ENCODE measurements around the gene AHNAK2. TPM values are rescaled to one million over a fixed set of nuclear protein-coding genes. Genes with fewer than 3 reads are reported as not detected.
A peak's percentile ranks its signal among the peaks of the same experiment; 100 is the strongest.

AHNAK2 gene
- total RNA-seq, 1 experiment from 2014 or later: 30.8 TPM

DNA sequence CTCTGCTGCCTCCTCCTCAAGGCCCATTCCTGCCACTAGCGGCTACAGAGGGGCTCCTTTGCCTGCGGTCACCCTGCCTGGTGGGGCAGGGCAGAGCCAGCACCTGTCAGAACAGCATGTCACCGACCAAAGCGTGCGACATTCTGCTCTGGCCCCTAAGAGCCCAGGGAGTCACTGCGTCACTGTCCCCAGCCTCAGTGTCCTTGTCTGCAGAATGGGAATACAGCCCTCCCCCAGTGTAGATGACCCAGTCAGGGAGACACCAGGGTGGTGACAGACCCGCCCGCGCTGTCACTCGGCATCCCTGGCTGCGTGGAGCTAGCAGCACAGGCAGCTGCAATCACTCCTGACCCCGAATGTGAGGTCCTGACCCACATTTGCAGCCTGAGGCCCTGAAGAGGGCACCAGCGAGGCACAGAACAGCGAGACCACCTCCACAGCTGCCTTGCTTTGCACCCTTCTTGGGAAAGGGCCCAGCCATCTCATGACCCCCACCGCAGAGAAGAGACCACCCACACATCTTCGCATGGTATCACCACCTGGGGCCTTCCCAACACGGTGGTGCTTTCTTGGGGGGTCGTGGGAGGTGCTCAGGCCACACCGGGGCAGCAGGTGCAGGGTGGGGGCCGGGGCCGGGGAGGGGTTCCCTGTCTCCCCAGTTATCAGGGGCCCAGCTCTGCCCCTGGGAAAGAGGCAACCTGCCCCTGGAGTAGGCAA, 2.5 kb downstream of the AHNAK2 start:
- DNase-seq: no peak
- Histone ChIP-seq H3K36me3 (ENCODE audit: low read depth) (no peaks in the 10 kb centered on the region), H3K4me3 (no peak overlapping the region), H3K4me2 (peak overlapping the region; percentile 93; the same call in 1 of the 2 replicates), H3K4me1 (replicated peaks; ENCODE audit: insufficient read depth) (peaks cover 67% of the 10 kb centered on the region), H3K27me3 (ENCODE audit: insufficient read depth, low read depth) (no peaks in the 10 kb centered on the region), H3K9me2 (ENCODE audit: insufficient read depth) (no peaks in the 10 kb centered on the region), H3F3A (ENCODE audit: insufficient read depth, low read depth) (peaks cover 49% of the 10 kb centered on the region), H2AFZ (no peak overlapping the region), H3K9me3 (ENCODE audit: insufficient read depth, low read depth) (no peaks in the 10 kb centered on the region), H3K79me2 (ENCODE audit: low read depth) (no peaks in the 10 kb centered on the region), H3K27ac (no peak overlapping the region), H4K20me1 (ENCODE audit: insufficient read depth) (no peaks in the 10 kb centered on the region)
- TF ChIP-seq, protein P1, sequence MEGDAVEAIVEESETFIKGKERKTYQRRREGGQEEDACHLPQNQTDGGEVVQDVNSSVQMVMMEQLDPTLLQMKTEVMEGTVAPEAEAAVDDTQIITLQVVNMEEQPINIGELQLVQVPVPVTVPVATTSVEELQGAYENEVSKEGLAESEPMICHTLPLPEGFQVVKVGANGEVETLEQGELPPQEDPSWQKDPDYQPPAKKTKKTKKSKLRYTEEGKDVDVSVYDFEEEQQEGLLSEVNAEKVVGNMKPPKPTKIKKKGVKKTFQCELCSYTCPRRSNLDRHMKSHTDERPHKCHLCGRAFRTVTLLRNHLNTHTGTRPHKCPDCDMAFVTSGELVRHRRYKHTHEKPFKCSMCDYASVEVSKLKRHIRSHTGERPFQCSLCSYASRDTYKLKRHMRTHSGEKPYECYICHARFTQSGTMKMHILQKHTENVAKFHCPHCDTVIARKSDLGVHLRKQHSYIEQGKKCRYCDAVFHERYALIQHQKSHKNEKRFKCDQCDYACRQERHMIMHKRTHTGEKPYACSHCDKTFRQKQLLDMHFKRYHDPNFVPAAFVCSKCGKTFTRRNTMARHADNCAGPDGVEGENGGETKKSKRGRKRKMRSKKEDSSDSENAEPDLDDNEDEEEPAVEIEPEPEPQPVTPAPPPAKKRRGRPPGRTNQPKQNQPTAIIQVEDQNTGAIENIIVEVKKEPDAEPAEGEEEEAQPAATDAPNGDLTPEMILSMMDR (conservative IDR thresholded peaks at IDR 0.05): no peak
- no peak for TF ChIP-seq EZH2 (IDR thresholded peaks at IDR 0.05; ENCODE audit: low read depth)
- no TSS peak for BruUV-seq (replicated peaks)
- ChIA-PET CTCF (interaction anchor here (0.5 kb wide), 2 partner anchors 61 to 210 kb away, joined by 3 to 4 read pairs; no protein-coding TSS in a partner anchor), POLR2A (ENCODE audit: unreplicated experiment) (no interaction called here)
- intact Hi-C loops (cut with micrococcal nuclease; ENCODE audit: unreplicated experiment): loop anchor here (1.0 kb wide), 1 partner anchor 70 kb away; no protein-coding TSS in a partner anchor

DNA sequence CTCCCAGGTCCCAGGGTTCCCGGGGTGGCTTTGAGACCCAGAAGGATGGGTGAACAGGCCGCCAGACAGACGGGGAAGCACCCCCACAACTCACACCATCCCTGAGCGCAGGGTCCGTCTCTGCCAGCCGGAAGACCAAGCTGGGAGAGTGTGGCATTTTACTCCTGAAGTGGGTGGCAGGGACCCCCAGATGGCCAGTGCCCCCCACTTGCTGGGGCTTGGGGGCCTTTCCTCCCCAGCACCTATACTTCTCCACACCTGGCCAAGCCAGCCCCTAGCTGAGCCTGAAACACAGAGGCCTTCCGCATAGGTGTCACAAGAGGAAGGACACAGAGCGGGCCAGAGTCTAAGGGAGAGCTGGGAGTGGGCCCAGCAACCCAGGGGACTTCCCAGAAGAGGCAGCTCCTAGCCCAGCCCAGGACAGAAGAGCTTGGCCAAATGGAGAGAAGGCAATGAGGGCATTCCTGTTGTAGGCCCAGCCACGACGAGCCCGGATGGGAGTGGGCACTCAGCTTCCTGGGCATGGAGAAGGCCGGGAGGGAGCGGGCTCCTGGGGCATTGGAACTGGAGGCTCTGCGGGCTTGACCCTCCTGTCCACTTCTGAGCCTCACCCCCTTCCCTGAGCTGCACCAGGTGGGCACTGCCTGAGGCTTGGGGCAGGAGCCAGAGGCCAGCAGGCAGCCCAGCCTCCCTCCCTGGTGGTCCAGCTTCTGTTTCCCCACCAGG, 3.3 kb downstream of the AHNAK2 start:
- TF ChIP-seq EZH2 (IDR thresholded peaks at IDR 0.05; ENCODE audit: low read depth): no peak
- TF ChIP-seq, protein P1 (conservative IDR thresholded peaks at IDR 0.05): no peak
- Histone ChIP-seq H3K4me1 (replicated peaks; ENCODE audit: insufficient read depth) (peaks cover 76% of the 10 kb centered on the region), H3K27ac (peak overlapping the region; percentile 97), H3K4me3 (no peak overlapping the region), H3K36me3 (ENCODE audit: low read depth) (no peaks in the 10 kb centered on the region), H3F3A (ENCODE audit: insufficient read depth, low read depth) (peaks cover 48% of the 10 kb centered on the region), H3K79me2 (ENCODE audit: low read depth) (no peaks in the 10 kb centered on the region), H3K4me2 (peak overlapping the region; percentile 64; the same call in 1 of the 2 replicates), H3K9me2 (ENCODE audit: insufficient read depth) (no peaks in the 10 kb centered on the region), H3K27me3 (ENCODE audit: insufficient read depth, low read depth) (no peaks in the 10 kb centered on the region), H2AFZ (no peak overlapping the region), H4K20me1 (ENCODE audit: insufficient read depth) (no peaks in the 10 kb centered on the region), H3K9me3 (ENCODE audit: insufficient read depth, low read depth) (no peaks in the 10 kb centered on the region)
- CTCF ChIA-PET: interaction anchor here (0.5 to 0.8 kb wide), 2 partner anchors 62 to 113 kb away, joined by 4 read pairs; no protein-coding TSS in a partner anchor
- BruUV-seq (replicated peaks): no TSS peak
- no peak for DNase-seq
- POLR2A ChIA-PET (ENCODE audit: unreplicated experiment): no interaction called here
- intact Hi-C loops (cut with micrococcal nuclease; ENCODE audit: unreplicated experiment): loop anchor here (5.0 kb wide), 4 partner anchors 227 to 507 kb away; partner anchors contain the start of gene BRF1

- no TSS peak for BruUV-seq (replicated peaks)
- no peaks in the 10 kb centered on the region for H3K9me2 ChIP-seq (ENCODE audit: insufficient read depth)
- H3K4me1 ChIP-seq (replicated peaks; ENCODE audit: insufficient read depth): peaks cover 78% of the 10 kb centered on the region
- H3F3A ChIP-seq (ENCODE audit: insufficient read depth, low read depth): peaks cover 45% of the 10 kb centered on the region
- DNase-seq: no peak
- no peaks in the 10 kb centered on the region for H3K79me2 ChIP-seq (ENCODE audit: low read depth)
- intact Hi-C loops (cut with micrococcal nuclease; ENCODE audit: unreplicated experiment): loop anchor here (5.0 kb wide), 4 partner anchors 228 to 508 kb away; partner anchors contain the start of gene BRF1
- H3K27ac ChIP-seq: peak overlapping the region; percentile 97
- H2AFZ ChIP-seq: no peak overlapping the region
- ChIA-PET POLR2A (ENCODE audit: unreplicated experiment) (interaction anchor here (0.6 to 1.1 kb wide), 3 partner anchors 52 to 109 kb away, joined by 3 to 12 read pairs (median 6); partner anchors contain the start of gene CEP170B), CTCF (interaction anchor here (0.8 kb wide), 1 partner anchor 114 kb away, joined by 4 read pairs; no protein-coding TSS in a partner anchor)
- no peak overlapping the region; the same call in 1 of the 2 replicates for H3K4me3 ChIP-seq
- H3K9me3 ChIP-seq (ENCODE audit: insufficient read depth, low read depth): no peaks in the 10 kb centered on the region
- no peaks in the 10 kb centered on the region for H3K27me3 ChIP-seq (ENCODE audit: insufficient read depth, low read depth)
- H4K20me1 ChIP-seq (ENCODE audit: insufficient read depth): no peaks in the 10 kb centered on the region
- H3K4me2 ChIP-seq: peak overlapping the region; percentile 64
- no peaks in the 10 kb centered on the region for H3K36me3 ChIP-seq (ENCODE audit: low read depth)
- TF ChIP-seq, protein P1 (conservative IDR thresholded peaks at IDR 0.05): no peak
- no peak for TF ChIP-seq EZH2 (IDR thresholded peaks at IDR 0.05; ENCODE audit: low read depth)
These were observed 4.0 kb downstream of the AHNAK2 start for GRCh38 chr14:104974146-104974541.
